DMS114 treated with DMSO at 0.1 percent for 48 hours (cell line): ENCODE measurements around the gene ZFPL1.

ENCODE experiments used
- DNase-seq: peaks from one replicate; lab custom pipeline; 2025; ENCODE audit not compliant: unreplicated experiment; lab: John Stamatoyannopoulos, UW

Gene ZFPL1

DNA sequence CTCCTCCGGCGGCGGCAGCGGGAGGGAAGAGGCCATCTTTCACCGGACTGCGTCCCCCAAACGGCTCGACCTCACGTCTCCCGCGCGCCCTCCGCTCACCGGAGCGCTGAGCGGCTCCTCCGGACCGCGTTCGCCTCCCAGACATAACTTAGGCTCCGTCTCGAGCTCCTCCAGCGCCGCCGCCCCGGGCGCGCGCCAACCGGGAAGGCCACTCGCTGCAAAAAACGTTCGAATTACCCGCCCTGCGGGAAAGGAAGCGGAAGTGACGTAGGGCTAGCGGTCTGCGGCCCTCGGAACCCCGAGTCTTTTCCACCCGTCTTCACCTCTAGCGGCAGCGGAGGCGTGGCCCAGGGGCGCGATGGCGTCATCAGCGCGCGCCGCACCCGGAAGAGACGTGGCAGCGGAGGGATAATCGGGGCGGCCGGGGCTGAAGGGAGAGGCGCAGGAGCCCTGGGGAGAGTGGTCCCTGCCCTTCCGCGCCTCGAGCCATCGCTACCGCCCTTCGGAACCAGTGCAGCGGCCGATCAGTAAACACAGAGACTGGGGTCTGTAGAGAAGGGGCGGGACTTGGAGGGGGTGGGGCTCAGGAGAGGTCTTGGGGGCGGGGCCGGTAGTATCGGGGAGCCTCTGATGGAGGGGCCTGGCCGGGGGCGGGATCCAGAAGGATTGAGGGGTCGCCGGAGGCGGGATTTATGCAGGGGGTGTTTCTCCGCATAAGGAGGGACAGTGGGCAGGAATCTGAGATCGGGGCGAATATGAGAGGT, at the start of gene ZFPL1, which contains the start of gene CDCA5:
Gene ZFPL1, plus strand, starts transcription at position 389 of the 764 bp plus-strand sequence. CDS start 477 bp downstream, outside the sequence.
Gene CDCA5, minus strand, starts transcription at position 207 of the 764 bp plus-strand sequence. Its CDS starts 62 bp downstream, at position 145.
- peak; percentile 92 for DNase-seq

DNA sequence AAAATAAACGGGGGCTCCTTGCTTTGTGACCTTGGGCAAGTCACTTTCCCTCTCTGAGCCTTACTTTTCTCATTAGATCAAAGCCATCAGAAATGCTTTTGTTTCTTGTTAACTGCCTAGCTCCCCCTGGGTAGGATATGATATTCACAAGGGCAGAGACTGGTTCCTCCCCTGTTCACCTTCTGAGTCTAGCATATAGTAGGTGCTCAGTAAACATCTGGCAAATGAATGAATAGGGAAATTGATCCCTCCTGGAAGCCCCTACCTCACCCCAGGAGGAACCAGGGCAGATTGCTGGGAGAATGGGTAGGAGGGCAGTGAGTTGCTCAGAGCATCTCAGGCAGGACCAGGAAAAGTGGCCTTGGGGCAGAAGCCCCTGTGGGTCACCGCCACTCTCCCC, 49.6 kb upstream of the ZFPL1 start:
- no peak for DNase-seq

DNA sequence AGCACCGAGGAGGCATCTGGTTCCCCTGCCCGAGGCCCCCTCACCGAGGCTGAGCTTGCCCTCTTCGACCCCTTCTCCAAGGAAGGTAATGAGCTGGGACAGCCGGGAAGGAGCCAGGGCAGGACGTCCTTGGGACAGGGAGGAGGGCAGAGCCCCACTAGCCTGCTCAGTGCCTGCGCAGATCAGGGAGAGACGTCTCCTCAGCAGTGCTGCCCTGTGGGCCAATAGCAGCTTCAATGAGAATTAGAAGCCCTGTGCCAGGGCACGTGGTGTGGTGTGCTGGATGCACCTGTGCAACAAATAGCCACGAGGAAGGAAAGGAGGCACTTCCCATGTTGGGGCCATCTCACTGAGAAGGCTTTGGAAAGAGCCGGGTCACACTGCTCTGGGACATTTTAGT, 48.4 kb upstream of the ZFPL1 start:
- DNase-seq: no peak

DNA sequence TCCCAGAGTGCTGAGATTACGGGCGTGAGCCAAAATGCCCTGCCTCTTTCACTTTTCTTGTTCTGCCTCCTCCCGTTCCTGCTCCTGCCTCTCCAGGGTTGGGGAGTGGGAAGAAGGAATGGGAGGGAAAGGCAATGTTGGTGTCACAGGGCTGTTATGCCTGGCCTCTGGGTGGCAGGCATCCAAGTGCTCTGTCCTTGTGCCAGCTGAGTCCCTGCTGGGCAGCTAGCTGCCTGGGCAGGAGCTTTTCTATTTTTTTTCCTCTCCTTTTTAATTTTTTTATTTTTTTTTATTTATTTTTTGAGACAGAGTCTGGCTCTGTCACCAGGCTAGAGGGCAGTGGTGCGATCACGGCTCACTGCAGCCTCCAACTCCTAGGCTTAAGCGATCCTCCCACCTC, 47.1 kb upstream of the ZFPL1 start:
- no peak for DNase-seq

DNA sequence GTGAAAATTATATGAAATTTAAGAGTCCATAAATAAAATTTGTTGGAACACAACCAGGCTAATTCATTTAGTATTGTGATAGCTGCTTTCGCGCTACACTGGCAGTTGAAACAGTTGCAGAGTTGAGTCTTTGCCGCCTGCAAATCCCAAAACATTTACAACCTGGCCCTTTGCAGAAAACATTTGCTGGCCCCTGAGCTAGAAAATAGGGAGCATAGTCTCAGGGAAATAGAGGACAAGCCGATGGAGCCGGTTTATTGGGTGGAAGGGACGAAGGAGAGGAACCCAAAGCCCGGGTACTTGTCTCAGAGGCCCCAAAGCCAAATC, 43.5 kb upstream of the ZFPL1 start:
- no peak for DNase-seq

DNA sequence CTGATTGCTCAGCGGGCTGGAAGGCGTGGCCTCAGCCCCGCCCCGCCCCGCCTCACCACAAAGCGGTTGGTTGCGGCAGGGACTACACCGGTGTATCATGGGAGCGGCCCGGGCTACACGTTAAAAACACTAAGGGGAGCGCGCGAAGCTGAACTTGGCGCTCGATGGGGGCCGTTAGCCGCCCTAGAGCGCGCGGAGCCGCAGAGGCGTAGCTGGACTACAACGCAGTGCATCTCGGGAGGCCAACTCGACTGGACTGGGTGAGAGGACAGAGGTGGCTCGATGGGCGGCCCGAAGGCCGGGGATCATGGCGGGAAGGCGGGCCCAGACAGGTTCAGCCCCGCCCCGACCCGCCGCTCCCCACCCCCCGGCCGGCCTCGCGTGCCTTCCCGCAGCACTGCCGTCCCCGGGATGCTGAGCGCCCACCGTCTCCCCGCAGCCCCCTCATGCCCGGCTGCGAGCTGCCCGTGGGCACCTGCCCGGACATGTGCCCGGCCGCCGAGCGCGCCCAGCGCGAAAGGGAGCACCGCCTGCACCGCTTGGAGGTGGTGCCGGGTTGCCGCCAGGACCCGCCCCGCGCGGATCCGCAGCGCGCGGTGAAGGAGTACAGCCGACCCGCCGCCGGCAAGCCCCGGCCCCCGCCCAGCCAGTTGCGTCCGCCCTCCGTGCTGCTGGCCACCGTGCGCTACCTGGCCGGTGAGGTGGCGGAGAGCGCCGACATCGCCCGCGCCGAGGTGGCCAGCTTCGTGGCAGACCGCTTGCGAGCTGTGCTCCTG, 43.0 kb upstream of the ZFPL1 start, which contains the start of gene SAC3D1:
Gene SAC3D1, plus strand, starts transcription at position 364 of the 776 bp plus-strand sequence. Its CDS starts 83 bp downstream, at position 447.
- DNase-seq: peak; percentile 94

DNA sequence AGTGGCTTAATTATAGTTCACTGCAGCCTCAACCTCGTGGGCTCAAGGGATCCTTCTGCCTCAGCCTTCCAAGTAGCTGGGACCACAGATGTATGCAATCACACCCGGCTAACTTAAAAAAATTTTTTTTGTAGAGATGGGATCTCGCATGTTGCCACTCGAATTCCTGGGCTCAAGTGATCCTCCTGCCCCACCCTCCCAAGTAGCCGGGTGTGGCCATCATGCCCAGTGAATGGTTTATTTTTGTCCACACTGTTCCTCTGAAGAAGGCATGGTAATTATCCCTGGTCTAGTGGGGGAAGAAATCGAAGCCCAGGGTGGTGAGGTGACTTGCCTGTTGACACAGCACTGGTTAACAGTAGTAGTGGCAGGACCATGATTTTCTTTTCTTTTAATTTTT, 41.1 kb upstream of the ZFPL1 start:
- DNase-seq: no peak

DNA sequence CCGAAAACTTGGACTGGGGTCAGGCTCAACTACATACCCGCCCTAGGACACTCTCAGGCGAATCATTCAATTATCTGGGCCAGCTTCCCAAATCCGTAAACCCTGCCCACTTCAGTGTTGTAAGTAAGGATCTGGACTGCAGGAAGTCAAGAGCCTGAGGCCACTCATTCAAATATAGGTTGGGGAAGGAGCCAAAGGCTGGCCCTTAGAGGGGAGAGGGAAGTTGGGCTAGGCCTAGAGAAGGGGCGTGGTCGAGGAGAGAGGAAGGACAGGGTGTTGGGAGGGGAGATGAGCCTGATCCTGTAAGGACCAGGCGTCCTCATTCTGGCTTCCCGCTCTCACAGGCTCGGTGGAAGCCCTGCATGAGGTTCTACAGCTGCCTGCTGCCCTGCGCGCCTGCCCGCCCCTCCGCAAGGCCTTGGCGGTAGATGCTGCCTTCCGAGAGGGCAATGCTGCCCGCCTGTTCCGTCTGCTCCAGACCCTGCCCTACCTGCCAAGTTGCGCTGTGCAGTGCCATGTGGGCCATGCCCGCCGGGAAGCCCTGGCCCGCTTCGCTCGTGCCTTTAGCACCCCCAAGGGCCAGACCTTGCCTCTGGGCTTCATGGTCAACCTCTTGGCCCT, 40.0 kb upstream of the ZFPL1 start:
- DNase-seq: no peak

DNA sequence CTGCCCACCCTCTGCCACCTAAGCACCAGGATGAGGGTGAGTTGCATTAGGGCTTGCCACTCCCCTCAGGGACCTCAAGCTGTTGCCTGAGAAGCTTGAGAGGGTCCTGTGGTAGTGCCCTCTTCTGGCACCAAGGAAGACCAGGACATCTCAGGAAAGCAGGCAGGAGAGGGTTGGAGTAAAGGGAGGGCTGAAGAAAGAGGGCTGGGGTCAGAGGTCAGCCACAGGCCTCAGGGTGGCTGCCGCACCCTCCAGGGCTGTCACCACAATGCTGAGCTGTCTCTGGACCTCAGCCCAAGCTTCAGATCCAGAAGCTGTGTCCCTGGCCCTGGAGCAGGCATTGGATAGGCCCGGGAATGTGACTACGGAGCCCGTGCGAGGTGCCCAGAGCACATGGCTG, 39.0 kb upstream of the ZFPL1 start:
- no peak for DNase-seq

DNA sequence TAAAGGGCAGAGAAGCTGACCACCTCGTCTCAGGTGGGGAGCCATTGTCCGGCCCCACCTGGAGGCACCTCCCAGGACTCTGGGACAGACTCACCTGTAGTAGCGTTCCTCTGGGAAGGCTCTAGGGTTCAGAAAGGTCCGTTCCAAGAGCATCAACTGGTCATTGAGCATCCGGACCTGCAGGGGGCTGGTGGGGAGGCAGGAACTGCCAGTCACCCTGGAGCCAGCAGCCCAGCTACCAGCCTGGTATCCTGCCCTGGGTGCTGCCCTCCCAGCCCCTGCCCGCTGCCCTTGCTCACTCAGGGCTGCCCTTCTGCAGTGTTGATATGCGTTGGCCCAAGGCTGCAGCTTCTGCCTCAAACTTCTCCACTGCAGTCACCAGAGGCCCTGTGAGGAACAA, 38.3 kb upstream of the ZFPL1 start:
- DNase-seq: no peak

DNA sequence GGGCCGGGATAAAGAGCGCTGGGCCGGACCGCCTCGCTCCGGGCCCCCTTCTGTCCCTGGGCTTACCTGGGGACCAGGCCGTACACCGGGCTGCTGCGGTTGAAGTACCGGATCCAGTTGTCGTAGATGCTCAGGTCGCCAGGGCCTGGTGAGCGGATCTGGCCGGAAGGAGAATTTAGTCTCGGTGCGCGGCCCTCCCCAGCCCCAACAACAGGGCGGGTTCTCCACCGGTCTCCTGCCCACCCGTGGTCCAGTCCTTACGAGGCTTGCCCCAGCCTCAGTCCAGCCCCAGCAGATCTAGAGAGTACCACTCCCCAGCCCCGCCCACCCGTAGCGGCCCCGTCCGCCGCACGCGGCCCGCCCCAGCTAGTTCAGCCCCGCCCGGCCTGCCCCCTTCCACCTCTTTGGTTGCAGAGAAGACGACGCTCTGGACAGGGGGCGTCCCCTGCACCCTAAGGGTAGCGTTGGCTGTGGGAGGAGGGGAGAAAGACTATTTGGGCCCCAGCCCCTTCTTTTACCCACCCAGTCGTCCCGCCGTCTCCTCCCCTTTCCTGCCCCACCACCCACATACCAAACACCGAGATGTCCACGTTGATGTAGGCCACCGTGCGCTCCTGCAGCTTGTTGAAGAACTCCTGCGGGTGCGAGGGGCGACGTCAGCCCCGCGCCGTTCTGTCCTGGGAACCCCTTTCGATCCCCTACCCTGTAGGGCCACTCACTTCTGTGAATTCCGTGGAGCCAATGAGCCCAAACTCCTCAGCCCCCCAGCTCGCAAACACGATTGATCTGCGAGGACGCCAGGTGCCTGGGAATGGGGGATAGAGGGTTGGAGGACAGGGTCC, 36.2 kb upstream of the ZFPL1 start:
- DNase-seq: no peak

DNA sequence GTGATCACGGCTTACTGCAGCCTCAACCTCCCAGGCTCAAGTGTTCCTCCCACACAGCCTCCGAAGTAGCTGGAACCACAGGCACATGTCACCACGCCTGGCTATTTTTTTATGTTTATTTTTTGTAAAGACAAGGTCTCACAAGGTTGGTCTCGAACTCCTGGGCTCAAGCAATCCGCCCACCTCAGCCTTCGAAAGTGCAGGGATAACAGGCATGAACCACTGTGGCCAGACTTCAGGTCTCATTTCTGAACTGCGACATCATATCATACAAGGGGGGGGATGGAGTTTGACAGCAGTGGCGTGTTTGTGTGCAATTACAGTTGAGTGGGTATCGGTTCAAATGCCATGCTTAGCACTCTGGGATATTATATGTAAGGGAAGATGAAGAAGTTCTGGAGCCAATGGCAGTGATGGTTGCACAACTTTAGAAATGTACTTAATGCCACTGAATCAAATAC, 32.6 kb upstream of the ZFPL1 start:
- no peak for DNase-seq

DNA sequence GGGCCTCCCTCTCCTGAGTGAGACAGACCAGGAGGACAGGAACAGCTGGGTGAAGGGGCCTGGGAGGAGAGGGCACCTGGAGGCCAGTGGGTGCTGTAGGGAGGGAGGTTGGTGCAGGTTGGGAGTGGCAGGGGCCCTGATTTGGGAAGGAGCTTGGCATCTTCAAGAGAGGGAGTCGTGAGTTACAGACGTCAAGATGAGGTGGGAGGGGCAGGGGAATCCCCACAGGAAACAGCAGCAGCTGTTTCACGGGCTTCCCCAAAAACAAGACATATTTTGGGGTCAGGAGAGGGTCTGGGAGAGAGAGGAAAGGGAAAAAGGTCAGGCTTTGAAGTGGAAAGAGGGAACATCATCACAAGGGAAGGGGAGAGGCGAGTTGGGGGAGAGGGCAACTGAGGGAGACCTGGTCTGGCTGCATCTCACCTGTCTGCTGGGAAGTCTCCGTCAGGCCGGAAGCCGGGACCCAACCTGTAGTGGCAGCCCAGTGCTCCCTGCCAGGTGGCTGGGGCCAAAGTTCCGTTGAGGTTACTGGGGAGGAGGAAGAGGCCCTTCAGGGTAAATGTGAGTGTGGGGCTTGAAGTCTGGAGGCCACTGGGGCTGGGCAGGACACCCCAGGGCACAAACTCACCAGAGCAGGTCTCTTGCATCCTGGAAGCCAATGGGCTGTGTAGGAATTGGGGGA, 30.1 kb upstream of the ZFPL1 start:
- DNase-seq: no peak

DNA sequence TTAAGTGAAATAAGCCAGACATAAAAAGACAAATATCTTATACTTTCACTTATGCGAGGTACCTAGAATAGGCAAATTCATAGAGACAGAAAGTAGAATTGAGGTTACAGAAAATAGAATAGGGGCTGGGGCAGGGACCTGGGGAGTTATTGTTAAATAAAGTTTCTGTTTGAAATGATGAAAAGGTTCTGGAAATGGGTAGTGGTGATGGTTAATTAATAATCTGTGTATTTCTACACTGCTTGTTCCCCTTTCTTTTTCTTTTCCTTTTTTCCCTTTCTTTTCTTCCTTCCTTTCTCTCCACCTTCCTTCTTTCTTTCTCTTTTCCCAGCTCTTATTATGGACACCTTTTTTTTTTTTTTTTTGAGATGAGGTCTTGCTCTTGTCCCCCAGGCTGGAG, 28.5 kb upstream of the ZFPL1 start:
- DNase-seq: no peak

DNA sequence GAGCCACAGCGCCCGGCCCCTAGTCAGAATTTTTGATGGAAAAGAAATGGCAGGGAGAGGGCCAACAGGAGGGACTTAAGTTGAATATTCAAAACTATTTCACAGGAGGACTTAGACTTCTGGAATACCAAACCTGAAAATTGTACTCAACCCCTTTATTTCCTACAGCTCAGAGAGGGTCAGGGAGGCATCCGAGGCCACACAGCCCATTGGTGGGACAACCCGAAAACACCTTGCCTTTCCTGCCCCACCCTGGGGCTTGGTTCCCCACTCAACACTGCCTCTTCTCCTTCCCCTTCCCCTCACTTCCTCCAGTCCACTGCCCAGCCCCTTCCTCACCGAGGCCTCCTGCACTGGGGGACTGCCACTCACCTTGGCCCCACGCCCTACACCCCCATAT, 27.0 kb upstream of the ZFPL1 start:
- DNase-seq: no peak

DNA sequence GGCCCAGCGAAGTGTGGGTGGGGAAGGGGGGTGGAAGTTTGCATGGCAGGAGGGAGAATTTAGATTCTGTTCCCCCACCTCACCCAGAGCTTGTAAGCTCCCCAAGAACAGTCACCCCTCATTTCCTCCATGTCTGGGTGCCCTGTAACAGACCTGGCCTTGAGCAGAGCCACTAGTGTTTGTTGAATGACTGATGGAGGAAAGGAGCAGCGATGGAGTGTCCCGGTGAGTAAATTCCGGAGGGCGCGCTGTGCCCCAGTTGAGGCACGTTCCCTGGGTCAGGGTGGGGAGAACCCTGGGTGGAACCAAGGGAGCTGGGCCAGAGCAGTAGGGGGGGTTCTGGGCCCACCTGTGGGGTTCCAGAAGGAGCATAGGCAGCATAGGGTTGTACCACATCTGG, 26.5 kb upstream of the ZFPL1 start:
- DNase-seq: no peak

DNA sequence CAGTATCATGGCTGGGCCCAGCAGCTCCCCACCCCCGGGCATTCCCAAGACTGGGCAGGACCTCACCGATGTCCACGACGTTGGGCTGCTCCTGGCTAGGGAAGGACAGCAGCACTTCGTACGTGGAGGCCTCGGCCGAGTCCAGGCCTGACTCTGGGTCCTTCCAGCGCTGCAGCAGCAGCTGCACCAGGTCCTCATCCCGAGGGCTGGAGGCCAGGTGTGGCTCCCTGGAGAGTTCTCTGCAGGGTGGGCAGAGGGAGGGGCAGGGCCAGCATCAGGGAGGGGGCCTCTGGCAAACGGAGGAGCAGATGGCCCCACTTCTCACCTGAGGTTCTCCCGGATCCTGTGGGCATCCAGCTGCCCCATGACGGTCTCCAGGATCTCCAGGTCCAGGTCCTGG, 26.0 kb upstream of the ZFPL1 start:
- no peak for DNase-seq

DNA sequence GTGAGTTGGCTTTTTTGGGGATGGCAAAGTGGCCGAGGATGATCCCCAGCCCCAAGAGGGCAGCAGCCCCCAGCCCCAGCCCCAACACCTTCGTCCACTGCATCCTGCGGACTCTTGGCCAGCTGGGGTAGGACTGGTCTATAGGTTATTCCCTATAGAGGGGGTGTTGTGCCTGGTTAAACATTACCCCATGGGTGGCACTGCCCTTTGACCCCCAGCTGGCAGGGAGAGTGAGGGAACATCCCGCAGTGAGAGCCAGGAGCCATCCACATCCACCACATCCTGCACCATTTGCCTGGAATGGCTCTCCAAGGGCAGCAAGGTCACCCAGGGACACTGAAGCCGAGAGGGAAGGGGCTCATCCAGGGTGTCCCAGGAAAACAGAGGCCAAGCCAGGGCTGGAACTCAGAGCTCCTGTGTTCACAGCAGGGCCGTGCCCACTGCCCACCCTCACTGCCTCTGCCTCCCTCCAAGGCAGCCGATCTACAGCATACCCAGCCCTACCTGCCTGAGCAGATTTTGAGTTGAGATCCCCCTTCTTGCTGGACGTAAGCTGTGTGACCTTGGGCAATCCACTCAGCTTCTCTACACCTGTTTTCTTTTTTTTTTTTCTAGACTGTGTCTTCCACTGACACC, 25.5 kb upstream of the ZFPL1 start, which contains the start of gene NAALADL1:
Gene NAALADL1, minus strand, starts transcription at position 135 of the 636 bp plus-strand sequence. Its CDS starts 32 bp downstream, at position 103.
- DNase-seq: no peak

DNA sequence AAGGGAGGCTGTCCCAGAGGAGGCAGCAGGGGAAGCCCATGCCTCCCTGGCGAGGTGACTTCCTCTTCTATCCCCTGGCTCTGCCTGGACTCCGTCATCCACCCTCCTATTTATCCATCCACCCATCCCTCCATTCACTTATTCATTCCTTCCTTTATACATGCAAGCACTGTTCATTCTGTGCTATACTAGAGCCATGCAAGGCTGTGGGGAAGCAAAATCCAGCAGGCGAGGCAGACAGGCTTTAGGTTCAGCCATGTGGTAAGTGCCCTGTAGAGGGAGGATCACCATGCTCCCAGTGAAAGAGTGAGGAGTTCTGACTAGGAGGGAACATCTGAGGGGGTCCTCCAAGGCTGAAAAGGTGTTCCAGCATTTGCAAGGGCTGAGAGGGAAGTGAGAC, 24.5 kb upstream of the ZFPL1 start:
- no peak for DNase-seq
